NCI-H82 (cell line): ENCODE data around the gene FKBP10.
A peak's percentile ranks its signal among the peaks of the same experiment; 100 is the strongest.
"Not testable (repeated sequence)": the region's sequence is repeated elsewhere in the genome, so short reads cannot be mapped to it uniquely, and the experiment has no call there.

ENCODE experiments used
- DNase-seq: peaks from one replicate; lab custom pipeline; 2025; lab: John Stamatoyannopoulos, UW

FKBP10 gene

GRCh38 chr17:41812381-41813151 is at the start of gene FKBP10:
TSS of gene FKBP10 (plus strand) at chr17:41813004. CDS start at chr17:41813035, 31 bp downstream.
- peak; percentile 90 for DNase-seq

- DNase-seq: no peak
Observed at GRCh38 chr17:41763327-41763726, 49.5 kb upstream of the FKBP10 start.

GRCh38 chr17:41766135-41766534 is 46.7 kb upstream of the FKBP10 start:
- no peak for DNase-seq

GRCh38 chr17:41767324-41768042 is 45.3 kb upstream of the FKBP10 start:
- no peak for DNase-seq

GRCh38 chr17:41768682-41769288 is 44.0 kb upstream of the FKBP10 start:
- no peak for DNase-seq

GRCh38 chr17:41769346-41769862 is 43.4 kb upstream of the FKBP10 start:
- no peak for DNase-seq

- DNase-seq: no peak
Observed at GRCh38 chr17:41769985-41770384, 42.8 kb upstream of the FKBP10 start.

GRCh38 chr17:41771389-41772206 is 41.2 kb upstream of the FKBP10 start:
- DNase-seq: no peak

- DNase-seq: no peak
Observed at GRCh38 chr17:41772218-41772585, 40.6 kb upstream of the FKBP10 start.

- DNase-seq: no peak
Observed at GRCh38 chr17:41772586-41773189, 40.1 kb upstream of the FKBP10 start.

- peak; percentile 38 for DNase-seq
Observed at GRCh38 chr17:41773190-41773588, 39.6 kb upstream of the FKBP10 start.

- no peak for DNase-seq
Observed at GRCh38 chr17:41773731-41774193, 39.0 kb upstream of the FKBP10 start.

GRCh38 chr17:41775394-41776226 is 37.2 kb upstream of the FKBP10 start:
- DNase-seq: no peak

- DNase-seq: not testable (repeated sequence)
Observed at GRCh38 chr17:41776262-41776900, 36.4 kb upstream of the FKBP10 start.

- DNase-seq: no peak
Observed at GRCh38 chr17:41777157-41777573, 35.6 kb upstream of the FKBP10 start.

- DNase-seq: peak; percentile 83
Observed at GRCh38 chr17:41777574-41778188, 35.1 kb upstream of the FKBP10 start.

GRCh38 chr17:41779954-41780353 is 32.9 kb upstream of the FKBP10 start:
- DNase-seq: no peak

GRCh38 chr17:41781404-41782110 is 31.2 kb upstream of the FKBP10 start:
- DNase-seq: no peak

- DNase-seq: no peak
Observed at GRCh38 chr17:41782142-41782541, 30.7 kb upstream of the FKBP10 start.
